ENCODE results near the gene DIS3L2. TPM values are rescaled to one million over a fixed set of nuclear protein-coding genes. Genes with fewer than 3 reads are reported as not detected.
"Not testable (repeated sequence)": the region's sequence is repeated elsewhere in the genome, so short reads cannot be mapped to it uniquely, and the experiment has no call there.

Gene DIS3L2
- total and polyA plus RNA-seq, 3 experiments from 2014 or later = 16.4 to 29.5 (median 28.6) TPM

- H3K36me3 Mint-ChIP-seq = no peaks in the 10 kb centered on the region
- peak overlapping the region; percentile 62 to 88 (median 82) for H3K27ac Mint-ChIP-seq
- no peaks in the 10 kb centered on the region for H3K27me3 Mint-ChIP-seq
- Histone ChIP-seq H3K4me1 (ENCODE audit: insufficient read depth, low read length) (peaks cover 80% of the 10 kb centered on the region), H3K27ac (ENCODE audit: low read depth, low read length) (no peak overlapping the region), H3K27me3 (ENCODE audit: insufficient read depth, low read length, poor library complexity, severe bottlenecking) (no peaks in the 10 kb centered on the region), H3K9me3 (ENCODE audit: low read length) (no peaks in the 10 kb centered on the region), H3K36me3 (ENCODE audit: insufficient read depth, low read length) (no peaks in the 10 kb centered on the region), H3K4me3 (ENCODE audit: low read length) (no peak overlapping the region)
- DNase-seq = no peak
- no peak overlapping the region for H3K4me3 Mint-ChIP-seq
- CTCF ChIA-PET = interaction anchor here (1.4 to 4.5 kb wide), 2 partner anchors 10 to 28 kb away, joined by 5 to 19 read pairs; no protein-coding TSS in a partner anchor
- H3K4me1 Mint-ChIP-seq = peaks cover 53 to 77% (median 68%) of the 10 kb centered on the region in 3 donors
- POLR2A ChIA-PET = no interaction called here
- H3K9me3 Mint-ChIP-seq = no peaks in the 10 kb centered on the region
Measured at GRCh38 chr2:232320443-232320803, 358.9 kb downstream of the DIS3L2 start.

- peaks cover 44 to 69% (median 60%) of the 10 kb centered on the region in 3 donors for H3K4me1 Mint-ChIP-seq
- Histone ChIP-seq H3K4me1 (ENCODE audit: insufficient read depth, low read length) (peaks cover 72% of the 10 kb centered on the region), H3K4me3 (ENCODE audit: low read length) (no peak overlapping the region), H3K27me3 (ENCODE audit: insufficient read depth, low read length, poor library complexity, severe bottlenecking) (no peaks in the 10 kb centered on the region), H3K27ac (ENCODE audit: low read depth, low read length) (no peak overlapping the region), H3K36me3 (ENCODE audit: insufficient read depth, low read length) (no peaks in the 10 kb centered on the region), H3K9me3 (ENCODE audit: low read length) (no peaks in the 10 kb centered on the region)
- peak overlapping the region; percentile 60 to 91 (median 77) for H3K27ac Mint-ChIP-seq
- peak in 4 of 5 donors; percentile 23 to 67 (median 34) for DNase-seq
- POLR2A ChIA-PET = no interaction called here
- no peaks in the 10 kb centered on the region for H3K9me3 Mint-ChIP-seq
- CTCF ChIA-PET = interaction anchor here (0.6 to 4.5 kb wide), 4 partner anchors 11 to 397 kb away, joined by 4 to 19 read pairs (median 6); no protein-coding TSS in a partner anchor
- no peak overlapping the region for H3K4me3 Mint-ChIP-seq
- no peaks in the 10 kb centered on the region for H3K36me3 Mint-ChIP-seq
- H3K27me3 Mint-ChIP-seq = no peaks in the 10 kb centered on the region
Measured at GRCh38 chr2:232321156-232321816, 359.8 kb downstream of the DIS3L2 start.

GRCh38 chr2:232321817-232322559 lies 360.5 kb downstream of the DIS3L2 start:
- Mint-ChIP-seq H3K27me3 (no peaks in the 10 kb centered on the region), H3K4me1 (peaks cover 37 to 65% (median 53%) of the 10 kb centered on the region in 3 donors), H3K27ac (peak overlapping the region; percentile 34 to 92 (median 76)), H3K36me3 (no peaks in the 10 kb centered on the region), H3K4me3 (peak overlapping the region in 2 of 7 donors; percentile 26 to 50), H3K9me3 (no peaks in the 10 kb centered on the region)
- POLR2A ChIA-PET = no interaction called here
- no peaks in the 10 kb centered on the region for H3K27me3 ChIP-seq (ENCODE audit: insufficient read depth, low read length, poor library complexity, severe bottlenecking)
- H3K9me3 ChIP-seq (ENCODE audit: low read length) = no peaks in the 10 kb centered on the region
- no peak overlapping the region for H3K4me3 ChIP-seq (ENCODE audit: low read length)
- H3K36me3 ChIP-seq (ENCODE audit: insufficient read depth, low read length) = no peaks in the 10 kb centered on the region
- H3K27ac ChIP-seq (ENCODE audit: low read depth, low read length) = no peak overlapping the region
- CTCF ChIA-PET = interaction anchor here (1.3 to 4.5 kb wide), 3 partner anchors 30 to 397 kb away, joined by 3 to 19 read pairs (median 6); no protein-coding TSS in a partner anchor
- no peak for DNase-seq
- H3K4me1 ChIP-seq (ENCODE audit: insufficient read depth, low read length) = peaks cover 71% of the 10 kb centered on the region

- no peaks in the 10 kb centered on the region for H3K27me3 ChIP-seq (ENCODE audit: insufficient read depth, low read length, poor library complexity, severe bottlenecking)
- no peak overlapping the region for H3K4me3 ChIP-seq (ENCODE audit: low read length)
- H3K36me3 Mint-ChIP-seq = no peaks in the 10 kb centered on the region
- H3K4me1 Mint-ChIP-seq = peaks cover 36 to 63% (median 51%) of the 10 kb centered on the region in 3 donors
- no peaks in the 10 kb centered on the region for H3K9me3 Mint-ChIP-seq
- peaks cover 64% of the 10 kb centered on the region for H3K4me1 ChIP-seq (ENCODE audit: insufficient read depth, low read length)
- ChIA-PET POLR2A (no interaction called here), CTCF (interaction anchor here (1.3 to 6.5 kb wide), 4 partner anchors 7 to 398 kb away, joined by 3 to 36 read pairs (median 12); no protein-coding TSS in a partner anchor)
- peak overlapping the region in 3 of 7 donors; percentile 18 to 50 (median 26) for H3K4me3 Mint-ChIP-seq
- H3K9me3 ChIP-seq (ENCODE audit: low read length) = no peaks in the 10 kb centered on the region
- no peaks in the 10 kb centered on the region for H3K27me3 Mint-ChIP-seq
- H3K36me3 ChIP-seq (ENCODE audit: insufficient read depth, low read length) = no peaks in the 10 kb centered on the region
- no peak overlapping the region for H3K27ac ChIP-seq (ENCODE audit: low read depth, low read length)
- DNase-seq = peak in 1 of 5 donors; percentile 40
- peak overlapping the region; percentile 34 to 92 (median 66) for H3K27ac Mint-ChIP-seq
Measured at GRCh38 chr2:232322560-232323327, 361.2 kb downstream of the DIS3L2 start.

DNA sequence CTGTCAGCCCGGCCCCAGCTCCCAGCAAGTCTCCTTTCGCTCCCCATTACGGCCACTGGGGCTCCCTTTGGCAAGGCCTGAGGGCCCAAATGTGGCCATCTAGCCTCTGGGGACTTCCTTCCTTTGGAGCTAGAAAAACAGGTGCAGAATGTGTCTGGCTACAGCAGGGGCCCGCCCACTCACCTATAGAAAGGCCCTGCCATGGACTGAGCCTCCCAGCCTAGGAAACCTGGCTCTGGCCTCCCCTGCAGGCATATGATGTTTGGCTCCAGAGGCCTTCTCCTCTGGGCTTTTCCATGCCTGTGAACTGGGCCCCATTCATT lies 361.8 kb downstream of the DIS3L2 start:
- H3K9me3 ChIP-seq (ENCODE audit: low read length) = no peaks in the 10 kb centered on the region
- no peaks in the 10 kb centered on the region for H3K9me3 Mint-ChIP-seq
- H3K36me3 Mint-ChIP-seq = no peaks in the 10 kb centered on the region
- H3K27me3 Mint-ChIP-seq = no peaks in the 10 kb centered on the region
- ChIA-PET CTCF (interaction anchor here (1.3 to 6.5 kb wide), 4 partner anchors 8 to 399 kb away, joined by 3 to 36 read pairs (median 22); partner anchors contain the start of gene NPPC), POLR2A (no interaction called here)
- no peak for DNase-seq
- H3K27me3 ChIP-seq (ENCODE audit: insufficient read depth, low read length, poor library complexity, severe bottlenecking) = no peaks in the 10 kb centered on the region
- no peak overlapping the region for H3K27ac Mint-ChIP-seq
- no peak overlapping the region for H3K27ac ChIP-seq (ENCODE audit: low read depth, low read length)
- peaks cover 58% of the 10 kb centered on the region for H3K4me1 ChIP-seq (ENCODE audit: insufficient read depth, low read length)
- H3K4me3 ChIP-seq (ENCODE audit: low read length) = no peak overlapping the region
- H3K36me3 ChIP-seq (ENCODE audit: insufficient read depth, low read length) = no peaks in the 10 kb centered on the region
- peaks cover 34 to 57% (median 48%) of the 10 kb centered on the region in 3 donors for H3K4me1 Mint-ChIP-seq
- no peak overlapping the region for H3K4me3 Mint-ChIP-seq

DNA sequence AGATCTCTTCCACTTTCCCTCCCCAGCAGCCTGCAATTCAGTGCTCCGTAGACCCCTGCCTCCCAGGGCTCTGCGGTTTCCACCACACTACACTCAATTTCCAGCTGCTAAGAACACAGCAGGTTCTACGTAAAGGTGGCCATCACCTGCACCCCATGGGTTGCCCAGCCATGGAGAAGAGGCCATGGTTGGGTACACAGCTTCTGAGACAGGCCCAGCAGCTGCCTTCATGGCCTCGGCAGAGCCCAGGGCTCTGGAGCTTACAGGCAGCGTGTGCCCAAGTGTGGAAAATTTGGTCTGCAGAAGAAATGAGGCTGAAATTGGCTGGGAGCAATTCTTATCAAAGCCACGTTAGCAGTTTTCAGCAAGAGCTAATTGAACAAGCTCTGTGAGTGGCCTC lies 362.5 kb downstream of the DIS3L2 start:
- H3K36me3 Mint-ChIP-seq; H3K9me3 ChIP-seq (ENCODE audit: low read length); H3K27me3 ChIP-seq (ENCODE audit: insufficient read depth, low read length, poor library complexity, severe bottlenecking); H3K4me3 ChIP-seq (ENCODE audit: low read length); DNase-seq; H3K27ac ChIP-seq (ENCODE audit: low read depth, low read length); H3K27me3 Mint-ChIP-seq; H3K9me3 Mint-ChIP-seq; POLR2A ChIA-PET; H3K36me3 ChIP-seq (ENCODE audit: insufficient read depth, low read length); H3K4me3 Mint-ChIP-seq: not testable (repeated sequence)
- H3K4me1 ChIP-seq (ENCODE audit: insufficient read depth, low read length) = peaks cover 52% of the 10 kb centered on the region
- Mint-ChIP-seq H3K4me1 (peaks cover 27 to 50% (median 41%) of the 10 kb centered on the region in 3 donors), H3K27ac (peak overlapping the region in 2 of 8 donors; percentile 70 to 95)
- CTCF ChIA-PET = interaction anchor here (2.4 to 6.5 kb wide), 4 partner anchors 8 to 417 kb away, joined by 5 to 36 read pairs (median 25); partner anchors contain the start of gene NPPC

DNA sequence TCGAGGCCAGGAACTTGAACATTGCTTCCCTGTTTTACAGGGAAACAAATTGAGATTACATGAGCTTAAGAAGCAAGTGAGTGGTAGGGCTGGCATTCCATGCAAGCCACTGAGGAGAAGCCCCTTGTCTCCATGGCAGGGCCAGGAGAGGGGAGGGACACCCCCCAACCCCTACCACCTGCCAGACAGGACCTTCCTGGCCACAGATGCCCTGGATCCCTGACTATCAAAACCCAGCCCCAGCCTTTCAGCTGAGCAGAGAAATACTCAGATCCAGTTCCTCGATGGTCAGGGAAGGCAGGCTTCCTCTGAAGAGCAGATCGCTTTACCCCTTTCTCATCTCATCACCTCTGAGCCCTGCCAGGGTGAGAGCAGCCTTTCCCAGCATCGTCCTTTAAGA lies 363.3 kb downstream of the DIS3L2 start:
- H3K9me3 ChIP-seq (ENCODE audit: low read length) = no peaks in the 10 kb centered on the region
- H3K4me1 Mint-ChIP-seq = peaks cover 25 to 42% (median 33%) of the 10 kb centered on the region in 3 donors
- no peaks in the 10 kb centered on the region for H3K9me3 Mint-ChIP-seq
- DNase-seq = no peak
- no peaks in the 10 kb centered on the region for H3K27me3 Mint-ChIP-seq
- H3K36me3 Mint-ChIP-seq = no peaks in the 10 kb centered on the region
- no peak overlapping the region for H3K27ac ChIP-seq (ENCODE audit: low read depth, low read length)
- H3K36me3 ChIP-seq (ENCODE audit: insufficient read depth, low read length) = no peaks in the 10 kb centered on the region
- H3K27me3 ChIP-seq (ENCODE audit: insufficient read depth, low read length, poor library complexity, severe bottlenecking) = no peaks in the 10 kb centered on the region
- CTCF ChIA-PET = interaction anchor here (0.8 to 6.5 kb wide), 7 partner anchors 9 to 418 kb away, joined by 5 to 36 read pairs (median 10); partner anchors contain the start of gene NPPC
- H3K4me1 ChIP-seq (ENCODE audit: insufficient read depth, low read length) = peaks cover 44% of the 10 kb centered on the region
- H3K4me3 ChIP-seq (ENCODE audit: low read length) = no peak overlapping the region
- POLR2A ChIA-PET = no interaction called here
- peak overlapping the region in 2 of 8 donors; percentile 47 to 60 for H3K27ac Mint-ChIP-seq
- H3K4me3 Mint-ChIP-seq = no peak overlapping the region

Measured in CD8-positive, alpha-beta memory T cell (primary cell).